Activated CD4-positive, alpha-beta T cell treated with anti-CD3 and anti-CD28 coated beads for 48 hours (primary cell): ENCODE results near the gene KIR2DL3.
"Not testable (repeated sequence)": the region's sequence is repeated elsewhere in the genome, so short reads cannot be mapped to it uniquely, and the experiment has no call there.

Experiments
- DNase-seq: peaks from one replicate; pipeline ENCODE4 v3.0.0-alpha.2; 2020

KIR2DL3 gene

GRCh38 chr19:54738306-54738705, at the start of gene KIR2DL3:
KIR2DL3 (plus strand) TSS chr19:54738513; CDS start chr19:54738546, 33 bp downstream.
- DNase-seq: not testable (repeated sequence)

- DNase-seq: no peak
Measured at GRCh38 chr19:54691582-54692297, 46.6 kb upstream of the KIR2DL3 start.

- no peak for DNase-seq
Measured at GRCh38 chr19:54692298-54692615, 46.1 kb upstream of the KIR2DL3 start.

- no peak for DNase-seq
Measured at GRCh38 chr19:54694648-54695047, 43.7 kb upstream of the KIR2DL3 start.

- no peak for DNase-seq
Measured at GRCh38 chr19:54696117-54696548, 42.2 kb upstream of the KIR2DL3 start.

GRCh38 chr19:54696766-54697165, 41.5 kb upstream of the KIR2DL3 start:
- DNase-seq: no peak

- not testable (repeated sequence) for DNase-seq
Measured at GRCh38 chr19:54697716-54698115, 40.6 kb upstream of the KIR2DL3 start.

- no peak for DNase-seq
Measured at GRCh38 chr19:54704928-54705327, 33.4 kb upstream of the KIR2DL3 start.

- DNase-seq: no peak
Measured at GRCh38 chr19:54707962-54708361, 30.4 kb upstream of the KIR2DL3 start.

- no peak for DNase-seq
Measured at GRCh38 chr19:54708781-54709180, 29.5 kb upstream of the KIR2DL3 start.

- no peak for DNase-seq
Measured at GRCh38 chr19:54709212-54709948, 28.9 kb upstream of the KIR2DL3 start.

- DNase-seq: not testable (repeated sequence)
Measured at GRCh38 chr19:54709956-54710355, 28.4 kb upstream of the KIR2DL3 start.

- no peak for DNase-seq
Measured at GRCh38 chr19:54724142-54724541, 14.2 kb upstream of the KIR2DL3 start, which contains the start of gene KIR3DL3. KIR3DL3 (plus strand) TSS chr19:54724442; CDS start chr19:54724497, 55 bp downstream.

GRCh38 chr19:54724644-54725043, 13.7 kb upstream of the KIR2DL3 start:
- no peak for DNase-seq

- no peak for DNase-seq
Measured at GRCh38 chr19:54725321-54725720, 13.0 kb upstream of the KIR2DL3 start.

GRCh38 chr19:54727562-54727961, 10.8 kb upstream of the KIR2DL3 start:
- DNase-seq: no peak

- no peak for DNase-seq
Measured at GRCh38 chr19:54728167-54728566, 10.1 kb upstream of the KIR2DL3 start.

GRCh38 chr19:54729416-54730188, 8.7 kb upstream of the KIR2DL3 start:
- DNase-seq: no peak

- no peak for DNase-seq
Measured at GRCh38 chr19:54731191-54731590, 7.1 kb upstream of the KIR2DL3 start.

- no peak for DNase-seq
Measured at GRCh38 chr19:54738715-54739114, 402 bp downstream of the KIR2DL3 start.

- no peak for DNase-seq
Measured at GRCh38 chr19:54739587-54740497, 1.5 kb downstream of the KIR2DL3 start.

- DNase-seq: not testable (repeated sequence)
Measured at GRCh38 chr19:54741950-54742349, 3.6 kb downstream of the KIR2DL3 start.
